ENCODE data around the gene LRRC32.
A peak's percentile ranks its signal among the peaks of the same experiment; 100 is the strongest.

LRRC32 gene

DNA sequence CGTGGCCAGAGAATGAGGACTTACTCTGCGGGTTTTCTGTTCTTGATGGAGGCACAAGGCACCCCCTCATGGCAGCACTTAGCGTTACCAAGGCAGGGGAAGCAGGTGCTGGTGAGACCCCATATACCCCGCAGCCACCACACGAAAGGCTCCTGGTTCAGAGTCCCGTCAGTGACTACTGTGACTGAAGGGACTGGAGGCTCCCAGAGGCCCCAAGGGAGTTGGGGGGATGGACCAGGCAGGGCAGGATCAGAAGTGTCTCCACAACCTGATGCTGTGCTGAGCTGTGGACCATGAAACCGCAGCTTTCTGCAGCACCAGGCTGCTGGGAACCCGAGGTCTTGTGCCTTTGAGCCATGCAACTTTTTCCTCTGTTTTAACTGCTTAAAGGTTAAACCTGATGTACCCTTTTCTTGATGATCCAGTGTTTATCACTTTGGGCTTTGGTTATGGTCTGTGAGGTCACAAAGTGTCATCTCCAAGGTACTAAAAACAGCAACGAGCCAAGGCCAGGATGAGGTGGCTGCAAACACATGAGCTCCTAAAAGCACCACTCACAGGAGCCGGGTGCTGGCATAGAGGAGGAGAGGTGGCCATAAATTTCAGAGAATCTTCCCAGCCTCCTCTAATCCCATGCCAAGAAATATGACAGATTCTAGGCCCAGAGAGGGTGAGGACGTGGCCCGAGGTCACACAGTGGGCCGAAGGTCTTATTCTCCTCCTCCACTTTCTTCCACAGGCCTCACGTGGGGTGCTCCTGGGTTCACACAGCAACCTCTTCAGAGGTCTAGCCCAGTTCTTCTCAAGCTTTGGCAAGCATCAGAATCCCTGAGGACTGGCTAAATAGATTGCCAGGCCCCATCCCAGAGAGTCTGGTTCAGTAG, 4.2 kb upstream of the LRRC32 start:
- H3K9ac ChIP-seq (ENCODE audit: low read depth, low read length): no peak overlapping the region
- peaks cover 60% of the 10 kb centered on the region for H3K27me3 ChIP-seq (ENCODE audit: control insufficient read depth, insufficient read depth, low read length)
- no peak overlapping the region for H3K4me2 ChIP-seq (ENCODE audit: low read length)
- no peak overlapping the region for H3K4me3 ChIP-seq (ENCODE audit: low read length)
- no peaks in the 10 kb centered on the region for H3K9me3 ChIP-seq (replicated peaks; ENCODE audit: low read length)
- H3K36me3 ChIP-seq (ENCODE audit: insufficient read depth, low read length): no peaks in the 10 kb centered on the region
- peaks cover 7% of the 10 kb centered on the region for H3K4me1 ChIP-seq (ENCODE audit: control insufficient read depth, insufficient read depth, low read length)

DNA sequence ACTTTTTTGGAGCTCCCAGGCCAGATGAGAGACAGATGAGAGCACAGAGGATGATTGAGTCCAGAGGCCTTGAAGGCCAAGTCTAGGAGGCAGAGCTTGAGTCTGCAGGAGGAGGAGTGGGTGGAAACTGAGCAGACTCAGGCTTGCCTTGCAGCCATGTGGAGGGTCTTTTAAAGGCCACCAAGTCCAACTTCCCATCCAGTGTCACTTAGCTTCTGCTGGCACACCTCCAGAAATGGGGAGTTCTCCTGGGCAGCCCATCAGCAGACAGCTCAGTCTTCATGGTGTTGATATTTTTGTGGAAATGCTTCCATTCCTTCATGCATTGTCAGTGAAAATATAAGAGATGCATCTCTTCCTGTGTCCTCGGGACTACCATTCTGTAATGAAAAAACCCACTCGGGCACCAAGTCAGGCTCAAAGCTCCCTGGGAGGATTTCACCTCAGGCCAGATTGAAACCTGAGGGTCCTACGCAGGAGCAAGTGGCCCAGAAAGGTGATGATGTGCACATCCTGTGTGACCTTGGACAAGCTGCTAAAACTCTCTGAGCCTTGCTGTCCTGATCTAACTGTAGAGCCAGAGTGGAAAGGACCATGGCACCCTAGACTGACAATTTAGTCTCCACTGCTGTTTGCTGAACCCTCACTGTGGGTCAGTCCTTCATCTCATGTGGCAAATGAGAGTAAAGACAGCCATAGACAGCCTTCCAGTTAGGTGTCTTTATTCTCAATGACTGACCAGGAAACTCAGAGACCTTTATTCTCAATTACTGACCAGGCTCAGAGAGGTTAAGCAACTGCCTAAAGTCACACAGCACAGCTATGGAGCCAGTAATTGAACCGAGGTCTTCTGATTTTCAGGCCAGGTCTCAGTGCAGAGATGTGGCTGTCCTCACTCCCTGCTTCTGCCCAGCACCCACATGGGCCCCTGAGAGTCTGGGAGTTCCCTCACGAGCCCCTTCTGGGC, 2.9 kb upstream of the LRRC32 start:
- peaks cover 65% of the 10 kb centered on the region for H3K27me3 ChIP-seq (ENCODE audit: control insufficient read depth, insufficient read depth, low read length)
- peaks cover 9% of the 10 kb centered on the region for H3K4me1 ChIP-seq (ENCODE audit: control insufficient read depth, insufficient read depth, low read length)
- H3K9ac ChIP-seq (ENCODE audit: low read depth, low read length): no peak overlapping the region
- H3K36me3 ChIP-seq (ENCODE audit: insufficient read depth, low read length): no peaks in the 10 kb centered on the region
- H3K4me3 ChIP-seq (ENCODE audit: low read length): no peak overlapping the region
- no peaks in the 10 kb centered on the region for H3K9me3 ChIP-seq (replicated peaks; ENCODE audit: low read length)
- H3K4me2 ChIP-seq (ENCODE audit: low read length): no peak overlapping the region

DNA sequence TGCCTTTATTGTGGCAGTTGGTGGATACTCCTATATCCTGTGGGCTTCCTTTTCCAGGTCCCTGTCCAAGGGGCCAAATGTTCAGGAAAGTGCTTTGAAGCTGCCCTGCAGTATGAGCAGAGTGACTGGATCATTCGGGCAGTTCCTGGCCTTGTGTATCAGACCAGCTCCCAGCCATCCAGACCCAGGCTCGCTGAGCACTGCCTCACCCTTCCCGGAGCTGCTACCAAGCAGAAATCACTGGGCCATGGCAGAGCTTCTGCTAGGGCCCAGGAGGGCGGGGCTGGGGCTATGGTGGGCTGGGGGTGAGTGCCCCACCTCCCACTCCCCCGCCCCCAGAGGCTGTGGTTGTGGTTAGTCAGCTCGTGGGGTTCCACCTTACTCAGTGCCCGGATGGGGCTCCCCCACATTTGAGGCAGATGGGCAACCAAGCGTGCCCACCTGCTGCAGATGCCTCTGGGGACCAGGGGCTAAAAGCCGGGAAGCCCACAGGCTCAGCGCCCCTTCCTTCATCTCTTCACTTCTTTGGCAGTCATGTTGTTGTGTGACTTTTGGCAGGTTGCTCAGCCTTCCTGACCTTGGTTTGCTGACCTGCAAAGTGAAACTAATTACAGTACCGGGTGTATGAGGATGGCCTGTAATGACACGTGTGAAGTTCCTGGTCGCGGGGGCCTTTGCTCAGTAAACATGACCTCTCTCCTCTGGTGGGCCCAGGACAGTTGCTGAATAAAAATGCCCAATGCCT, 2.1 kb upstream of the LRRC32 start:
- H3K9ac ChIP-seq (ENCODE audit: low read depth, low read length): no peak overlapping the region
- no peak overlapping the region for H3K4me3 ChIP-seq (ENCODE audit: low read length)
- peaks cover 65% of the 10 kb centered on the region for H3K27me3 ChIP-seq (ENCODE audit: control insufficient read depth, insufficient read depth, low read length)
- H3K36me3 ChIP-seq (ENCODE audit: insufficient read depth, low read length): no peaks in the 10 kb centered on the region
- H3K4me1 ChIP-seq (ENCODE audit: control insufficient read depth, insufficient read depth, low read length): peaks cover 9% of the 10 kb centered on the region
- no peak overlapping the region for H3K4me2 ChIP-seq (ENCODE audit: low read length)
- H3K9me3 ChIP-seq (replicated peaks; ENCODE audit: low read length): no peaks in the 10 kb centered on the region

DNA sequence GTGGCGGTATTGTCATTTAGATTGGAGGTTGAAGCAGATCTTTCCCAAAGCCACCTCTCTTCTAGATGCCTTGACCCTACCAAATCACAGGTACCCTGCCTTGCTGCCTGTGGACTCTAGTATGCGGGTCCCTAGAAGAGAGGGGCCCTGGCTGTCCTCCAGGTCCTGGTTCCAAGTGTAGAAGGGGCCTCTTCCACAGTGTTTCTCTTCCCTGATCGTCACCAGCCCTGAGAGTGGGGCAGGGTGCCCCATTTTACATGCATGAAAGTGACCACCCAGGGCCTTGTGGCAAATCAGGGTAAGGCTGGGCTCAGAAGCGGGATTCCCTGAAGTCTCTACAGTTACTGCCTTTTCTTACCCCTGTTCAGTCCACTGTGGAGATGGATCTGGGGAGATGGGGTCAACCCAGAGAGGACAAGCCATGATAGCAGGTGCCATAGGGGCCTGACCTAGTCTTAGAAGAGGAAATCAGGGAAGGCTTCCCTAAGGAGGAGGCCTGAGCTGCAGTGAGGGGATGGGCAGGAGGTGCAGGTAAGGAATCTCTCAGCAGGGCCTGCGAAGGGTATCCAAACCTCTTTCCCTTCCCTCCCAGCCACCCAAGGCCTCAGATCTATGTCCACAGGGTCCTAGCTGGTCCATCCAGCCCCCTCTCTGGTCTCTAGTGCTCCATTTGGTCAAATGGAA, 1.2 kb upstream of the LRRC32 start:
- H3K36me3 ChIP-seq (ENCODE audit: insufficient read depth, low read length): no peaks in the 10 kb centered on the region
- H3K4me1 ChIP-seq (ENCODE audit: control insufficient read depth, insufficient read depth, low read length): peaks cover 9% of the 10 kb centered on the region
- H3K27me3 ChIP-seq (ENCODE audit: control insufficient read depth, insufficient read depth, low read length): peaks cover 60% of the 10 kb centered on the region
- no peak overlapping the region for H3K4me3 ChIP-seq (ENCODE audit: low read length)
- no peak overlapping the region for H3K9ac ChIP-seq (ENCODE audit: low read depth, low read length)
- no peak overlapping the region for H3K4me2 ChIP-seq (ENCODE audit: low read length)
- H3K9me3 ChIP-seq (replicated peaks; ENCODE audit: low read length): no peaks in the 10 kb centered on the region

DNA sequence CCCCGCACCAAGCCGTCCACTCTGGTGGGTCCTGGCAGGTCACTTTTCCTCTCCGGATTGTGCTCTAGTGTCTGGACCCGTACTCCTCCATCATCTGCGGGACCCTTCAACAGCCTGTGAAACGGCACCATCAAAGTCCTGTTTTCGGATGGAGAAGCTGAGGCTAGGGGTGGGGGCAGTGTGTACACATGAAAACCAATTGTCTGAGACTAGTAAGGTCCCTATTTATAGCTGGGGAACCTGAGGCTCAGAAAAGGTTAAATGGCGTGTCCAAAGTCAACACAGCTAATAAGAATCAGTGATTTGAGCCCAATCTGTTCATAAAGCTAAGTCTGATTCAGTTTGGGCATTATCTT, 668 bp upstream of the LRRC32 start:
- Histone ChIP-seq H3K9me3 (replicated peaks; ENCODE audit: low read length) (no peaks in the 10 kb centered on the region), H3K4me2 (ENCODE audit: low read length) (peak overlapping the region; percentile 84), H3K27me3 (ENCODE audit: control insufficient read depth, insufficient read depth, low read length) (peaks cover 54% of the 10 kb centered on the region), H3K4me1 (ENCODE audit: control insufficient read depth, insufficient read depth, low read length) (peaks cover 9% of the 10 kb centered on the region), H3K4me3 (ENCODE audit: low read length) (peak overlapping the region; percentile 63), H3K36me3 (ENCODE audit: insufficient read depth, low read length) (no peaks in the 10 kb centered on the region), H3K9ac (ENCODE audit: low read depth, low read length) (no peak overlapping the region)

DNA sequence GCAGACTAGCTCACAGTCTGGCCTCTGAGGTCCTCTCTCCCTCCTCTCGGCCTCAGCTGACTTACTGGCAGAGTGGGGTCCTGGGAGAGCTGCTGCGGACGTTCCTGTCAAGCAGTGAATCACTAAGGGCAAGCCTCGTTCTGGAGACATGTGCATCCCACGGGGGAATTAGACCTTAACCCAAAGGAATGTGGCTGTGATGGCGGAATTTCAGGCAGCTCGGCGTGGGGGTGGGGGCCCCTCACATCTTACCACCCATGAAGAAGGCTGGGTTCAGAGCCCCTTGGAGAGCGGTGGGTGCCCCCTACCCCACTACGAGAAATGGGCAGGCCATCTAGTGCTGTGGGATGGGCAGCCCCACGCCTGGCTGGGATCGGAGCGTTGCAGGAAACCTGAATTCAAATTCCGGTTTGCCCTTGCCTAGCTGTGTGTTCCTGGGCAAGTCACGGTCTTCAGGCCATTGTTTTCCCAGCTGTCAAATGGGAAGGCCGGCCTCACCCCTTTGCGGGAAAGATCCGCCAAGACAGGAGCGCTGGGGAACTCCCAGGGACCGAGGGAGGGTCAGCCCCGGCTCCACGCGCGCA, 554 bp downstream of the LRRC32 start:
- Histone ChIP-seq H3K36me3 (ENCODE audit: insufficient read depth, low read length) (no peaks in the 10 kb centered on the region), H3K9me3 (replicated peaks; ENCODE audit: low read length) (no peaks in the 10 kb centered on the region), H3K9ac (ENCODE audit: low read depth, low read length) (no peak overlapping the region), H3K4me3 (ENCODE audit: low read length) (peak overlapping the region; percentile 63), H3K4me2 (ENCODE audit: low read length) (peak overlapping the region; percentile 84), H3K27me3 (ENCODE audit: control insufficient read depth, insufficient read depth, low read length) (peaks cover 51% of the 10 kb centered on the region), H3K4me1 (ENCODE audit: control insufficient read depth, insufficient read depth, low read length) (peaks cover 9% of the 10 kb centered on the region)

DNA sequence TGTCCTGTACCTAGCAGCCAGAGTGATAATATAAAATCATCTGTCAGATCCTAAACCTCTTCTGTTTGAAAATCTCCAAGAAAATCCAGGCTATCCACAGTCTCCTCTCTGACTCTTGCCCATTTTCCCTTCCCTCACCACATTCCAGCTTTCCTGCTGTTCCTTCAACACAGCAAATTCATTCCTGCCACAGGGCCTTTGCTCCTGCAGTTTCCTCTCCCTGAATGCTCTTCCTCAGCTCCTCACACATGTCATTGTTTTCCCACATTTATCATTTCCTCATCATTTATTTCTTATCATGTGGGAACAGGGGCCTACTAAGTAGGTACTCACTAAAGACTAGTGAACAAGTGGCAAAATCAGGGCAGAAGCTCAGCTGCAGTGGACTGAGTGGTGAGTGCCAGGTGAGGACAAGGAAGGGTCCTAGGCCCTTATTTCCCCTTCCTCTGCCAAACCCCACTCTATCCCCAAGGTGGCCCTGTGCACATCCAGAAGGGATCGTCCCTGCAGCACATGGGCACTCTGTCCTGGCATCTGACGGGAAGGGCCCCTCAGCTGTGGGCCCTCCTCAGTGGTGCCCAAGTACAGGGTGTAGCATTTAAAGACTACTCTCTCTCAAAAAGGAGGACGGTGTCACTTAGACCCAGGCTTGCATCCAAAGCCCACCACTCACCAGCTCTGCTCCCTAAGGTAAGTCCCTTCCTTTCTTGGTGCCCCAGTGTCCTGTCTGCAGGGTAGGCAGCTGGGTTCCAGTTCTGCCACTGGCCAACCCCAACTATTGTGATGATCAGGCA, 2.0 kb downstream of the LRRC32 start:
- Histone ChIP-seq H3K9me3 (replicated peaks; ENCODE audit: low read length) (no peaks in the 10 kb centered on the region), H3K9ac (ENCODE audit: low read depth, low read length) (no peak overlapping the region), H3K4me2 (ENCODE audit: low read length) (no peak overlapping the region), H3K4me1 (ENCODE audit: control insufficient read depth, insufficient read depth, low read length) (peaks cover 9% of the 10 kb centered on the region), H3K27me3 (ENCODE audit: control insufficient read depth, insufficient read depth, low read length) (peaks cover 52% of the 10 kb centered on the region), H3K4me3 (ENCODE audit: low read length) (no peak overlapping the region), H3K36me3 (ENCODE audit: insufficient read depth, low read length) (no peaks in the 10 kb centered on the region)

DNA sequence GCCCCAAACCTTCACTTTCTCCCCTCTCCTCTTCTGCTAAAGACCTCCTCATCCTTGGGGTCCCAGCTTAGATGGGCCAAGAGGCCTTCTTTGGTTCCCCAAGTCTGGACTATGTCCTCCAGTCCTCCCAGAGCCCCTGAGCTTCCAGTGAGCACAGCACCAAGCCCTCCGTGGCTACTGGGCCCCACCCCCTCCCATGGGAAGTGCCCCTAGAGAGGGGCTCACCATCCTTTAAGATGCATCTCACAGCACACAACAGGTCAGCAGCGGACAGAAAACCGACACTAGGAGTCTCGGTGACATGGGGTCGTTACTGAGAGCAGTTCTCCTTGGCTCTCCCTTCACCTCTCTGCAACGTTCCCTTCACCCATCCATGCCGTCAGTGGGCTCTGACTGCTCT, 2.7 kb downstream of the LRRC32 start:
- Histone ChIP-seq H3K4me1 (ENCODE audit: control insufficient read depth, insufficient read depth, low read length) (peaks cover 9% of the 10 kb centered on the region), H3K27me3 (ENCODE audit: control insufficient read depth, insufficient read depth, low read length) (peaks cover 45% of the 10 kb centered on the region), H3K9me3 (replicated peaks; ENCODE audit: low read length) (no peaks in the 10 kb centered on the region), H3K4me3 (ENCODE audit: low read length) (no peak overlapping the region), H3K9ac (ENCODE audit: low read depth, low read length) (no peak overlapping the region), H3K4me2 (ENCODE audit: low read length) (no peak overlapping the region), H3K36me3 (ENCODE audit: insufficient read depth, low read length) (no peaks in the 10 kb centered on the region)

DNA sequence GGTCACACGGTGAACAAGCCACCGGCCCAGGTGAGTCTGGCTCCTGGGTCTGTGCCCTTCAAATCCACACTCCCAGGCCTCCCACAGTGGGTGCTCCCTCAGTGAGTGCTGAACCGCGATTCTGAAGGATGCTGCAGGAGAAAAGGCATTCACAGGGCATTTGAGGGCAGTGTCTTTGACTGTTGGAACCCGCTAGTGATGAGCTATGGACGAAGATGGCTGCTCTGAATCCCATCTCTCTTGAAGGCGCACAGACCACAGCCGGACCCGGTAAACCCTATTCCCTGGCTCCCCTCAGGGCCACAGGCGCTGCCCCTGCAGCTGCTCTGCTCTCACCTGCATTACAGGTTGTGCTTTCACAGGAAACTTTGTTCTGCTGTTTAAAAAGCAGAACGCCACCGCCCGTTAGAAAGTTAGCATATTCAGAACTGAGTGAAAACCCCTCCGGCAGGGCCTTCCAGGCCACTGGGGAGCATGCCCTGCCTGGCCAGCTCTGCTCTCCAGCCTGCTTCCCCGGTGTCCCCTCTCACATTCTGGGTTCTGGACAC, 3.2 kb downstream of the LRRC32 start:
- H3K9me3 ChIP-seq (replicated peaks; ENCODE audit: low read length): no peaks in the 10 kb centered on the region
- H3K36me3 ChIP-seq (ENCODE audit: insufficient read depth, low read length): no peaks in the 10 kb centered on the region
- no peak overlapping the region for H3K9ac ChIP-seq (ENCODE audit: low read depth, low read length)
- H3K4me1 ChIP-seq (ENCODE audit: control insufficient read depth, insufficient read depth, low read length): peaks cover 9% of the 10 kb centered on the region
- no peak overlapping the region for H3K4me2 ChIP-seq (ENCODE audit: low read length)
- no peak overlapping the region for H3K4me3 ChIP-seq (ENCODE audit: low read length)
- peaks cover 45% of the 10 kb centered on the region for H3K27me3 ChIP-seq (ENCODE audit: control insufficient read depth, insufficient read depth, low read length)

DNA sequence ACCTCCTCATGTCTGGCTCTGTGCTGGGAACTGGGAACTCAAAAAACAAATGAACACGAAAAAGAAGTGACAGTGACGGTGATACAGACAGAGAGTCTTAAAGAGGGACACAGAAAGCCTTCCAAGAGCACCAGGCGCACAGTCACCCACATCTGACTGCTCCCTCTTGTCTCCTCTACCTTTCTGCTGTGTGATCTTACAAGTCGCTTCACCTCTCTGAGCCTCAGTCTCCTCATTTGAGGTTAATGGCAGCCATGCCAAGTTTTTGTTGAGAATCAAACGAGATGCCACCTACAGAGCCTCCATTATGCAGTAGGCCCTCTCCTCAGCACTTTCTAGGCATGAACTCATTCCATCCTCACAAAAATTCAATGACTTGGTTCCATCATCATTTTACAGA, 3.7 kb downstream of the LRRC32 start:
- Histone ChIP-seq H3K27me3 (ENCODE audit: control insufficient read depth, insufficient read depth, low read length) (peaks cover 45% of the 10 kb centered on the region), H3K9me3 (replicated peaks; ENCODE audit: low read length) (no peaks in the 10 kb centered on the region), H3K4me3 (ENCODE audit: low read length) (no peak overlapping the region), H3K4me2 (ENCODE audit: low read length) (no peak overlapping the region), H3K4me1 (ENCODE audit: control insufficient read depth, insufficient read depth, low read length) (peaks cover 9% of the 10 kb centered on the region), H3K9ac (ENCODE audit: low read depth, low read length) (no peak overlapping the region), H3K36me3 (ENCODE audit: insufficient read depth, low read length) (no peaks in the 10 kb centered on the region)

All from skeletal muscle satellite cell (primary cell).